Activated CD8-positive, alpha-beta memory T cell treated with anti-CD3 and anti-CD28 coated beads for 36 hours (primary cell): ENCODE results near the gene VWF. TPM values are rescaled to one million over a fixed set of nuclear protein-coding genes. Genes with fewer than 3 reads are reported as not detected.

Experiments
- total RNA-seq, 2 experiments: library from RNA; stranded (reverse); gene quantifications; one replicate each; pipeline ENCODE4 v1.2.3, GENCODE V29; 2021

VWF gene
- total RNA-seq, 2 experiments from 2014 or later: 0.04 TPM

Other genes with a start within 250 kb of the VWF start
- gene ANO2, start 179.4 kb downstream of the VWF start, total RNA-seq: not detected
- gene CD9, start 75.7 kb upstream of the VWF start, total RNA-seq: 10 to 100 TPM; 11.3 to 11.9 TPM
- not detected for gene PLEKHG6, start 186.0 kb upstream of the VWF start, total RNA-seq
- gene TNFRSF1A, start 217.4 kb upstream of the VWF start, total RNA-seq: 10 to 100 TPM; 60.2 to 62.7 TPM